B cell (primary cell): Measurements from ENCODE around the gene CDY1. TPM values are rescaled to one million over a fixed set of nuclear protein-coding genes. Genes with fewer than 3 reads are reported as not detected.
"Not testable (repeated sequence)": the region's sequence is repeated elsewhere in the genome, so short reads cannot be mapped to it uniquely, and the experiment has no call there.

Experiments used
- ATAC-seq: fragments of 200-7000 bp; cut with Tn5 transposase; one replicate; pipeline ENCODE4 v1.10.0; 2021; ENCODE audit warnings: low read depth, mild to moderate bottlenecking, moderate number of reproducible peaks, moderate library complexity
- CTCF ChIA-PET: fragments of 350-600 bp; sonication (Branson Sonifier 250); formaldehyde crosslinking; loops from one replicate; lab custom pipeline; 2021; ENCODE audit warnings: antibody characterized with exemption, inconsistent platforms; lab: Charles Lee
- POLR2A ChIA-PET: fragments of 350-600 bp; sonication (Branson Sonifier 250); formaldehyde crosslinking; loops from one replicate; lab custom pipeline; 2021; ENCODE audit warnings: antibody characterized with exemption; lab: Charles Lee
- DNase-seq: peaks from one replicate; pipeline ENCODE4 v3.0.0; 2013
- H2AFZ ChIP-seq: 2 replicates; pipeline ENCODE4 v1.6.1; 2012; ENCODE audit warnings: mild to moderate bottlenecking, low read depth, low read length; ENCODE audit not compliant: insufficient read depth, poor library complexity, severe bottlenecking
- H3K27ac ChIP-seq, 2 donors: 1 replicate in 1 of 2; 2 replicates in 1 of 2; pipeline ENCODE4 v1.5.1; 2012 to 2013; ENCODE audit warnings: low read length in 2 of 2, mild to moderate bottlenecking in 2 of 2, moderate library complexity in 1 of 2
- H3K27me3 ChIP-seq, 4 experiments: fragments of 200-600 bp in 1 of 4; sonication (generic) in 1 of 4; replicated peaks in 1 of 4; 1 replicate in 2 of 4; 2 replicates in 2 of 4; pipeline versions ENCODE4 v1.6.1 to v1.7.0; 2013 to 2016; ENCODE audit warnings: low read length in 3 of 4, mild to moderate bottlenecking in 2 of 4, mixed read lengths in 1 of 4, moderate library complexity in 1 of 4; ENCODE audit not compliant: insufficient read depth in 4 of 4, control insufficient read depth in 3 of 4; ENCODE audit errors: control extremely low read depth in 1 of 4
- H3K36me3 ChIP-seq, 2 experiments: replicated peaks in 1 of 2; 1 replicate in 1 of 2; 2 replicates in 1 of 2; pipeline versions ENCODE4 v1.6.1 to v1.7.1; 2013; ENCODE audit warnings: low read length in 1 of 2; ENCODE audit not compliant: insufficient read depth in 2 of 2, control insufficient read depth in 1 of 2; ENCODE audit errors: control extremely low read depth in 1 of 2, extremely low read depth in 1 of 2
- H3K4me1 ChIP-seq, 2 donors: fragments of 200-600 bp in 1 of 2; sonication (generic) in 1 of 2; 1 replicate in 1 of 2; 2 replicates in 1 of 2; pipeline versions ENCODE4 v1.5.1 to v1.6.1; 2013 to 2017; ENCODE audit warnings: low read length in 2 of 2; ENCODE audit not compliant: control insufficient read depth in 2 of 2, insufficient read depth in 2 of 2
- H3K4me2 ChIP-seq: replicated peaks from 2 replicates; pipeline ENCODE3; 2012; ENCODE audit warnings: mild to moderate bottlenecking, low read depth, low read length; ENCODE audit not compliant: poor library complexity, severe bottlenecking
- H3K4me3 ChIP-seq, 5 experiments: fragments of 200-600 bp in 1 of 5; sonication (generic) in 1 of 5; 1 replicate in 3 of 5; 2 replicates in 2 of 5; pipeline versions ENCODE4 v1.5.1 to v1.7.0; 2011 to 2016; ENCODE audit warnings: low read length in 4 of 5, mild to moderate bottlenecking in 4 of 5, low read depth in 2 of 5, control low read depth in 1 of 5, moderate library complexity in 1 of 5; ENCODE audit not compliant: insufficient read depth in 1 of 5; ENCODE audit errors: control extremely low read depth in 1 of 5, extremely low read depth in 1 of 5
- H3K79me2 ChIP-seq: fragments of 200-600 bp; sonication (generic); one replicate; pipeline ENCODE4 v1.6.0; 2016; ENCODE audit warnings: low read length; ENCODE audit not compliant: control insufficient read depth, insufficient read depth
- H3K9ac ChIP-seq: fragments of 200-600 bp; sonication (generic); 2 replicates; pipeline ENCODE4 v1.6.1; 2017; ENCODE audit warnings: mild to moderate bottlenecking, low read length, moderate library complexity
- H3K9me3 ChIP-seq, 3 donors: one replicate each; pipeline versions ENCODE4 v1.6.1 to v1.7.1; 2013; ENCODE audit warnings: low read length in 2 of 3; ENCODE audit not compliant: control insufficient read depth in 2 of 3, insufficient read depth in 1 of 3; ENCODE audit errors: control extremely low read depth in 1 of 3
- H4K20me1 ChIP-seq: 2 replicates; pipeline ENCODE4 v1.6.0; 2012; ENCODE audit warnings: mild to moderate bottlenecking, low read length; ENCODE audit not compliant: insufficient read depth, control insufficient read depth, poor library complexity, severe bottlenecking
- H3K27ac Mint-ChIP-seq: one replicate; pipeline ENCODE4 v1.8.0; 2021; ENCODE audit warnings: mixed read lengths
- H3K27me3 Mint-ChIP-seq: one replicate; pipeline ENCODE4 v1.8.0; 2021; ENCODE audit warnings: mixed read lengths
- H3K4me1 Mint-ChIP-seq: one replicate; pipeline ENCODE4 v1.8.0; 2021; ENCODE audit warnings: mixed read lengths
- H3K4me3 Mint-ChIP-seq: one replicate; pipeline ENCODE4 v1.8.0; 2021; ENCODE audit warnings: mixed read lengths
- H3K9me3 Mint-ChIP-seq: one replicate; pipeline ENCODE4 v1.8.0; 2022; ENCODE audit warnings: mixed read lengths; ENCODE audit not compliant: insufficient read depth
- WGBS: methylation state at CpG from one replicate; pipeline ENCODE4 v1.1.5; 2013; ENCODE audit warnings: missing lambda C conversion rate; ENCODE audit not compliant: insufficient coverage; 5-methylcytosine and 5-hydroxymethylcytosine counted together
- intact Hi-C: fragments of 100-400 bp; cut with micrococcal nuclease; formaldehyde crosslinking; loops from one replicate; pipeline ENCODE4 v1.10.0; 2022
- polyA minus RNA-seq: library from RNA; depleted of rRNA, polyadenylated mRNA; stranded (reverse); fragments of >200 nt; gene quantifications from 2 replicates; pipeline ENCODE4 v1.2.3, GENCODE V29; 2012
- polyA plus RNA-seq: library from polyadenylated mRNA; depleted of rRNA; stranded (reverse); fragments of >200 nt; gene quantifications from 2 replicates; pipeline ENCODE4 v1.2.3, GENCODE V29; 2012
- total RNA-seq, 2 donors: library from RNA; stranded (reverse); fragments of 120-200 nt in 1 of 2; gene quantifications; 1 replicate in 1 of 2; 2 replicates in 1 of 2; pipeline versions ENCODE4 v1.2.3 to v1.2.4, GENCODE V29; 2013 to 2022

Gene CDY1
- not detected in 2 replicates for total RNA-seq
- not detected for total RNA-seq (2013)
- not detected in 2 replicates for polyA plus RNA-seq
- not detected in 2 replicates for polyA minus RNA-seq

- H3K4me1 Mint-ChIP-seq, DNase-seq, H3K9me3 Mint-ChIP-seq, H3K9ac ChIP-seq, H3K27ac ChIP-seq, H3K79me2 ChIP-seq, H2AFZ ChIP-seq, CTCF ChIA-PET, POLR2A ChIA-PET, H3K36me3 ChIP-seq, H3K27ac Mint-ChIP-seq, intact Hi-C loops, ATAC-seq, H3K27me3 ChIP-seq, H3K27me3 Mint-ChIP-seq, H3K4me1 ChIP-seq, H3K4me3 ChIP-seq, H4K20me1 ChIP-seq, H3K4me2 ChIP-seq, H3K9me3 ChIP-seq, H3K4me3 Mint-ChIP-seq: not testable (repeated sequence)
- WGBS, result no CpG with 5 or more reads among the region's 2 CpGs
These were observed at the start of gene CDY1 for GRCh38 chrY:25621817-25622216. Gene CDY1 (plus strand): TSS chrY:25622117. CDS start chrY:25622443, 326 bp downstream.

- H3K4me1 Mint-ChIP-seq, H3K27me3 Mint-ChIP-seq, H3K4me2 ChIP-seq, H3K4me1 ChIP-seq, H3K4me3 ChIP-seq, ATAC-seq, H3K79me2 ChIP-seq, H4K20me1 ChIP-seq, H3K4me3 Mint-ChIP-seq, POLR2A ChIA-PET, DNase-seq, H3K36me3 ChIP-seq, H3K9ac ChIP-seq, H3K27ac Mint-ChIP-seq, H3K9me3 Mint-ChIP-seq, H2AFZ ChIP-seq, intact Hi-C loops, H3K9me3 ChIP-seq, H3K27ac ChIP-seq, CTCF ChIA-PET, H3K27me3 ChIP-seq: not testable (repeated sequence)
- no CpG with 5 or more reads among the region's 2 CpGs for WGBS
These were observed 28.6 kb upstream of the CDY1 start for GRCh38 chrY:25593336-25593735.

- CTCF ChIA-PET, H4K20me1 ChIP-seq, H2AFZ ChIP-seq, H3K9ac ChIP-seq, ATAC-seq, H3K36me3 ChIP-seq, H3K4me3 ChIP-seq, H3K27ac Mint-ChIP-seq, H3K79me2 ChIP-seq, H3K27ac ChIP-seq, H3K9me3 ChIP-seq, POLR2A ChIA-PET, H3K9me3 Mint-ChIP-seq, intact Hi-C loops, H3K27me3 Mint-ChIP-seq, H3K4me1 Mint-ChIP-seq, H3K27me3 ChIP-seq, H3K4me1 ChIP-seq, H3K4me2 ChIP-seq, H3K4me3 Mint-ChIP-seq, DNase-seq: not testable (repeated sequence)
These were observed 1.7 kb upstream of the CDY1 start for GRCh38 chrY:25620209-25620608.

- H3K4me3 ChIP-seq, H3K79me2 ChIP-seq, H3K27me3 Mint-ChIP-seq, H3K9me3 ChIP-seq, H3K4me3 Mint-ChIP-seq, H3K36me3 ChIP-seq, H4K20me1 ChIP-seq, H3K4me1 Mint-ChIP-seq, POLR2A ChIA-PET, H3K4me1 ChIP-seq, H3K27me3 ChIP-seq, H3K27ac ChIP-seq, H3K4me2 ChIP-seq, intact Hi-C loops, DNase-seq, H3K9me3 Mint-ChIP-seq, CTCF ChIA-PET, H3K27ac Mint-ChIP-seq, ATAC-seq, H2AFZ ChIP-seq, H3K9ac ChIP-seq: not testable (repeated sequence)
- WGBS, result no CpG with 5 or more reads among the region's 3 CpGs
These were observed 4.6 kb downstream of the CDY1 start for GRCh38 chrY:25626524-25626923.
